Activated naive CD4-positive, alpha-beta T cell (primary cell): ENCODE results near the gene KDM7A.
"Not testable (repeated sequence)": the region's sequence is repeated elsewhere in the genome, so short reads cannot be mapped to it uniquely, and the experiment has no call there.

Experiments
- DNase-seq, 4 experiments: peaks; one replicate each; lab custom pipeline; 2025; lab: John Stamatoyannopoulos, UW

Gene KDM7A

DNA sequence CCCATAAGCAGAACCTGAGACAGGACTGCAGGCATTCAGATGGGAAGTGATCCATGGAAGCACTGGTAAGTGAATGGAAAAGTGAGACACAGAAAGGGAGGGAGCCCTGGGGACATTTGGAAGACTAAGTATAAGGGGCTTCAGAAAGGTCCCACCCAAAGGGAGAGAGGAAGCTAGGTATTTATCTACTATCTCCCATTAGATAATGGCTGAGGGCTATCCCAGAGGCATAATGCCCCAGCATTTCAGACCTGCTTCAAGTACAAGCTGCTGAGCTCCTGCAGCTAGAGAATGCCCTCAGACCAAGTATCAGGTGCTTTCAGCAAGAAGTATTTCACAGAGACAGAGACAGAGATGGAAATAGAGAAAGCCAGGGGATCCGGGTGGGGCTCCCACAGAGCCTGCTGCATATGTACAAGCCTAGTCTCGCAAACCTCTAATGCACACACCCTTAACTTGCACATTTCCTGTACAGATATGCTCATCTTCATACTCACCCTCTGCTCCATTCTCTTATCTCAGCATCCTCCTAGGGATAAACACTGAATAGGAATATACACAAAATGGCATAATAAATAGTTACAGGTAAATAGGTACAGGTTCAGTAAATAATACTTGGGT, 20.2 kb downstream of the KDM7A start:
- no peak for DNase-seq

DNA sequence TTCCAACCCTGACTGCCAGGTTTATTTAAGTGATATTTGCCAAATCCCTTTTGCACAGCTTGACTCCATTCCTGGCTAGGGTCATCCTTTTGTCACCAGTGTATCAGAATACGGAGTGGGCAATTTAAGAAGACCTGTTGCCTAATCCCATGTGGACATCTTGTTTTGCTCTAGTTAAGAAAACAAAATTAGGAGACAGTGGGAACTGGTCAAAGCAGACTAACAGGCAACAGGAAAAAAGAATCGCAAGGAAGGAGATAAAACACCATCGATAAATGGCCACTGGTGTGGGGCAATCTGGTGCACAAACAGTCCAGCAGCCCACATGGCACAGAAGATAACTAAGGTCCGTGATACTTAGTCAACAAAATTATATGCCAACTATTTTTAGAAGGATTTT, 21.4 kb downstream of the KDM7A start:
- DNase-seq = no peak

DNA sequence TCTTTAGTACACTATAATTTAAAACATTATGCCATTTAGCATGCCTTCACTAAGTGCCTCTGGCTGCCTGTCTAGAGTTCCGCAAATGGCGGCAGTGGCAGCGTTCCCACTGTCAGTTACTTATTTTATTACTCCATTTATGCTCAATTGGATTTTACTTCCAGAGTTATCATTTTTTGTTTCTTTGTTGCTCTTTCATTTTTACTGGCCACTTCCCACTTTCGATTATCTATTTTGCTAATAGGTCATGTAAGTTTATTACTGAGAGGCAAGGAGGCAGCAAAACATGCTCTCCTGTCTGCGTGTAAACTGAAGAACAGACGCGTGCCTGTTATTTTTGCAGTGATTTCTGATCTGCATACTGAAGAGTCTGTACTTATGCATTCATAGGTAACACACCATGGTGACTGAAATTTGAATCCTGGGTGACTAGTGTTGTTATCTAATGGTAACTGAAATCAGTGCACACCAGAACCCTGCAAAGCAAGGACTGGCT, 23.1 kb downstream of the KDM7A start:
- DNase-seq = no peak

DNA sequence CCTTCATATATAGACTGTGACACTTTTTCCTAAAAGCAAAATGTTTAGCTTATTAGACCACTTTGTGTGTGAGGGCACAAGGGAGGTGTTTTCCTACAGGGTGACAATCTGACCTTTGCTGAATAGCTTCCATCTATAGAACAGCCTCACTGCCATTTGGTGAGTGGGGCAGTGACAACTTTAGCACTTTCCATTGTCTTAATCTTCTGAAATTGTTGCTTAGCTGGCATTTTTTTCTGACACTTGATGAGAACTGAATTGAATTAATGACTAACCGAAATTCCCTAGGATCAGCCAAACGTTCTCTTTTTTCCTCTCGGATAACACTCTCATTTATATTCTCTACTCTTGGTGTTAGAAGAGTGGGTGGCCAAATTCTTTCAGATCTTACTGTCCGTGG, 30.2 kb downstream of the KDM7A start:
- no peak for DNase-seq

DNA sequence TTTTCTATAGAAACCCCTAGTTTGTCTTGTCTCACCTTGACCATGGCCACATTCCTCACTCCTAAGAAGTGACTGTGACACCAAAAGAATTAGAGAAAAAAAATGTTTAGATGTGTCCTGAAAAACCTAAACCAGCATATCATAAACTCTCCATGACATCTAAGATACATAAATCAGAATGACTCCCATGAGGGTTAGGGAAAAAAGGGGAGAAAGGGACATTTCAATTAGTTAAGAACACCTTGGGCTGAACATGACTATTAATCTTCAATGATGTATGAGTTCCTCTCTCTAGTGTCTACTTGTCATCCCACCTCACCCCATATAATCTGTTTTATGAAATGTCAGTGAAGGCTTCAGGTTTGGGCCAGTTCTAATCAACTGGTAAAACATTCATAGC, 31.1 kb downstream of the KDM7A start:
- DNase-seq = no peak

DNA sequence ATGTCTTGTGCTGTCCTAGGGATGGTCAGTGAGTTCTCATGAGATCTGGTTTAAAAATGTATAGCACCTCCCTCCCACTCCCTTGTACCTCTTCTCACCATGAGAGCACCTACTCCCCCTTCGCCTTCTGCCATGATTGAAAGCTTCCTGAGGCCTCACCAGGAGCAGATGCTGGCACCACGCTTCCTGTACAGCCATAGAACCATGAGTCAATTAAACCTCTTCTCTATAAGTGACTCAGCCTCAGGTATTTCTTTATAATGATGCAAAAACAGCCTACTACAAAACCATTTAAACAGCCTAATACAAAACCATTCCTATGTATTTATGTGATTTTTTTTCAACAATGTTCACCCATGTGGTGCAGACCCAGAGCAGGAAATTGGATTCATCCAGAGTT, 32.0 kb downstream of the KDM7A start:
- no peak for DNase-seq

DNA sequence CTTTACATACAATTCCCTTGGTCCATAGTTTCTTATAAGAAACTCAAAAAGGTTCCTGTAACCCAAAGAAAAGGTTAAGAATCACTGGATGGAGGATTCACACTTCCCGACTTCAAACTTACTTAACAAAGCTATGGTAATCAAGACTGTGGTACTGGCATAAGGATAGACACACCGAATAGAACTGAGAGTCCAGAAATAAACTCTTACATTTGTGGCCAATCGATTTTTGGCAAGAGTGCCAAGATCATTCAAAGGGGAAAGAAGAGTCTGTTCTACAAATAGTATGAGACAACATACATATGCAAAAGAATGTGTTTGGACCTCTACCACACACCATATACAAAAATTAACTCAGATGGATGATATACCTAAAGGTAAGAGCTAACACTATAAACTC, 32.8 kb downstream of the KDM7A start:
- DNase-seq = no peak

DNA sequence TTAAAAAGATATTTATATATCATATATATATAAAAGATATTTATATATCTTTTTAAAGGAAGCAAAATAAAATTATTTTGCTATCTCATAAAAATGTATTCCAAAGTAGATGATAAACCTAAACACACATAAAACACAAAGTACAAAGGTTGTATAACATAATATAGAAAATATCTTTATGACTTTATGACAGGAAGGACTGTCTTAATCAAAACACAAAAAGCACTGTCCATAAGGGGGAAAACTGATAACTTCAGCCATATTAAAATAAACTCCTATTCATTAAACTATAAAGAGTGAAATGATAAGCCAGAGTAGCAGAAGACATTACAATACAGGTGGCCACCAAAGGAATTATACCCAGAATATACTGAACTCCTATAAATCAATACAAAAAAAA, 34.8 kb downstream of the KDM7A start:
- no peak for DNase-seq

DNA sequence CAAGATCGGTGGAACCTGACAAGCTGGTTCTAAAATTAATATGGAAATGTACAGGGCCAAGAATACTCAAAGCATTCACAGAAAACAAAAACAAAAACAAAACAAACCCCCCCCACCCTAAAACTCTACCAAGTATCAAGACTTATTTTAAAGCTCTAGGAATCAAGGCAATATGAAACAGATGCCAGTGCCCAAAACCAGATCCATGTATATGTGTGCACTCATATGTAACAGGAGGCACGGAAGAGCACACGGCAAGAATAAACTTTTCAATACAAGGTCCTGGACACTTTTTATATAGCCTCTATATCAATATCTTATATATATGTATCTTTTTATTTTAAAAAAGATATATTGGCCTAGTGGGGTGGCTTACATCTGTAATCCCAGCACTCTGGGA, 35.5 kb downstream of the KDM7A start:
- no peak for DNase-seq

DNA sequence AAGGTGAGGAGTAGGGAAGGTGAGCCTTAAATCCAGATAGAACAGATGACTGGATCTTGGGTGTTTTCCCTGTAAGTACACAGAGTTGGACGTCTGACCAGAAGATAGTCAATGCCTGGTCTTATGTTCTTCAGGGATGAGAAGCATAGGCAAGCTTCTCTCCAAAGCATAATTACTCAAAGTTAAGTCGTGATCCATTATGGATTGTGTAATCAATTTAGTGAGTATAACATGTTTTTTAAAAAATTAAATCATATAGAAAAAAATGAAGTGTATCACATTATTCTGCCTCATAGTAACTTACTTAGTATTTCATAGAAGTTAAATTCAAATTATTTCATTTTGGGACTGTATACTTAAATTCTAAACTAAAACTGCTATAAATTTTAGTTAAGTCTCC, 39.7 kb downstream of the KDM7A start:
- DNase-seq = no peak

DNA sequence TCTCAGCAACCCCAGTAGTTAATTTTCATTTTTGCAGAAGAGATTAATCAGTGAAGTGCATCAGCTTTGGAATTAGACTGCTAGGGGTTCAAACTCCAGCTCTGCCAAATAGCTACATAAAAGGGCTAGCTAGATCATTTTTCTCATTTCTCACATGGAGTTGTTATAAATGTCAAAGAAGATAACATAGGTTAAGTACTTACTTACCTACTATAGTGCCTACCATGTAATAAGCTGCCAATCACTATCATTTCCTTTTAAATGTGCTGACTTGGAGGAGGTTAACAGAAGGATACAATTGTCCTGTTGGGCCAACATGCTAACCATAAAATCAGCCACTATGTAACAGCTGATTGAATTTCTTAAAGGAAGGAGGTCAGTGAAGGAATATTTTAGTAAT, 40.7 kb downstream of the KDM7A start:
- no peak for DNase-seq

DNA sequence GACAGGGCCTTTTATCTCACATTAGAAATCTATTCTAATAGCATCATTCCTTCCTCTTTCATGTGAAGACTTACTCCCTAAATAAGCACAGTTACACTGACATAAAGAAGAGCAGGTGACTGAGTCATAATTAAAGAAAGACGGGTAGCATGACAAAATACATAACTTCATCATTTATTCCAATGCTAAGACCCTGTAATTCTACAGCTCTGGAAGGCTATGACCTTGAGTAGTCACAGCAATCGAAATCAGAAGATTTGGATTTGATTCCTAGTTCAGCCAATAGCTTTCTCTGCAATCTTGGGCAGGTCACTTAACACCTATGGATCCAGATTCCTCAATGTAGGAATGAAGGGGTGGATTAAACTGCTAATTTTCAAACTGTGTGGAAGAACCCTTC, 42.7 kb downstream of the KDM7A start:
- no peak for DNase-seq

DNA sequence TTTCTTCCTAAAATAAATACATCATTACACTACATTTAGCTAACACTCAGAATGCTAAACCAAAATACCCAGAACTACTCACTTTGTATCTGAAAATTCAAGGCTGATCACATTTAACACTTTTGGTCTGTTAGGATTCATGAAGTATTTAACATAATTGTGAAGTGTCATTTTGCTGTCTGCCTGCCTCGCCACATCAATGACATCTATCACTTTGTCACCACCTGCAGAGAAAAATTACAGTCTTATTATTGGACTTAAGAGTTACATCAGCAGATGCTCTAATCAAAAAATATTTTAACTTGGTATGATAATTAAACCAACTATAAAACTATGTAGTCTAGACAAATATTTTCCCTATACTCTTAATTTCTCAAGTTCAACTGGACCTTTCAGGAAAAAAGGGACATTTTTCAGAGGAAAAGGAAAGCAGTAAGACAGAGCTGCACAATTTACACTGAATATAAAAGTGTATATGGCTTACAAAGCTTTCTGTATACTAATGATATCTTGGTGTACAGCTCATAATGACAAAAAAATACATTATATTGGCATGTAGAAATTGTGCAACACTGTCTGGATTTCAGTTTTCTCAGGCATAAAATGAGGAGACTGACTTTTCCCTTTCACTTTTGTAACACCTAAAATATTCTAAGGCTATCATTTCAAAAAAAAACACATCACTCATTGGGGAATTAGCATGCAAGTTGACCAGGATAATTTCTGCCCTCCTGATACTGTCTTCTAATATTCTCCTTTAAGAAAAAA, 49.2 kb downstream of the KDM7A start:
- no peak for DNase-seq

DNA sequence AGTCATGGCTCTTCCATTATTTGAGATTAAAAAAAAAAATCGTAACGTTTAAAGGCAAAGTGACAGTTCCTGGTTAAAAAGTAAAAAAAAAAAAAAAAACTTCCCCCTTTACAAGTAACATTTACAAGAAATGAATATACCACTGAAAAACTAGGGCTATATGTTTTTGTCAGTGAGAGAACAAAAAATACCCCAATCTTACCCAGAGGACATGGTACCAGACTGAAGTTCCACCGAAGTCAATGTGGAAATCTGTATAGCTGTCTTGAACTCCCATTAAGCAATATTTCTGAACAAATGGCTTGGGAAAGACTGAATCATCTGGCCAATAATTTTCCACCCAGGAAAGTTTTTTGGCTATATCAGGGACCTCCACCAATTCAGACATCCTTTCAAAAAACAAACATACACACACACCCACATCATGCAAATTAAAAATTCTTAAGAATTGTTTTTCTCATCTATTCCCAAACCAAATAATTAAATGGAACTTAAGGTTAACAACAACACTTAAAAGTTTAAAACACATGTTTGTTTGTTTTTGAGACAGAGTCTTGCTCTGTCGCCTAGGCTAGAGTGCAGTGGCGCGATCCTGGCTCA, 50.2 kb downstream of the KDM7A start:
- DNase-seq = no peak

DNA sequence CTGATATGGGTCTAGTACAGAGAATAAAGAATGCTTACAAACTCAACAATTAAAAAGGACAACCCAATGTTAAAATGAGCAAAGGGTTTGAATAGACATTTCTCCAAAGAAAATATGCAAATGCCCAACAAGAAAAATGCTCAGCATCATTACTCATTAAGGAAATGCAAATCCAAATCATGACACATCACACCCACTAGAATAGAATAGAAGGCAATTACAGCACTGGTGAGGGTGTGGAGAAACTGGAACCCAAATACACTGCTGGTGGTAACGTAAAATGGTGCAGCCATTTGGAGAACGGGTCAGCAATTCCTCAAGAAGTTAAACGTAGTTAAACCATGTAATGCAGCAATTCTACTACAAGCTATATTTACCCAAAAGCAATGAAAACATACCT, 53.8 kb downstream of the KDM7A start:
- no peak for DNase-seq

DNA sequence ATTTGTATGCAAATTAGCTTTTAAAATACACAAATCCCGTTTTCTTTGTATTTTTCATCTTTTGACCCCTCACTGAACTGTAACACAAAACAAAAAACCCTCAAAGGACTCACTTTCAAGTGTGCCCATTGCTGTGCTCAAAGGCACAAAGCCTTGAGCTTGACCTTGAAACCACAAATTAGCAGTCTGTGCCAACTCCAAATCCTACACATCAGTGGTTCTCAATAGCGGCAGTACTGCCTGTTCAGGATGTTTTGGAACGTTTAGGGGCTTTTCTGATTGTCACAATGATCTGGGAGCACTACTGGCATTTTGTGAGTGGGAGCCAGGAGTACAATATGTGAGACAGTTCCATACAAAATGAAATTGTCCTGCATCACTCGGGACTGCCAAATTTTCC, 55.5 kb downstream of the KDM7A start:
- DNase-seq = no peak

DNA sequence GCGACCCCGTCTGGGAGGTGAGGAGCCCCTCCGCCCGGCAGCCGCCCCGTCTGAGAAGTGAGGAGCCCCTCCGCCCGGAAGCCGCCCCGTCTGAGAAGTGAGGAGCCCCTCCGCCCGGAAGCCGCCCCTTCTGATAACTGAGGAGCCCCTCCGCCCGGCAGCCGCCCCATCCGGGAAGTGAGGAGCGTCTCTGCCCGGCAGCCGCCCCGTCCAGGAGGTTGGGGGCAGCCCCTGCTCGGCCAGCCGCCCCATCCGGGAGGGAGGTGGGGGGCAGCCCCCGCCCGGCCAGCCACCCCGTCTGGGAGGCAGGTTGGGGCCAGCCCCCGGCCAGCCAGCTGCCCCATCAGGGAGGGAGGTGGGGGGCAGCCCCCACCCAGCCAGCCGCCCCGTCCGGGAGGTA, 62.0 kb downstream of the KDM7A start:
- not testable (repeated sequence) for DNase-seq

DNA sequence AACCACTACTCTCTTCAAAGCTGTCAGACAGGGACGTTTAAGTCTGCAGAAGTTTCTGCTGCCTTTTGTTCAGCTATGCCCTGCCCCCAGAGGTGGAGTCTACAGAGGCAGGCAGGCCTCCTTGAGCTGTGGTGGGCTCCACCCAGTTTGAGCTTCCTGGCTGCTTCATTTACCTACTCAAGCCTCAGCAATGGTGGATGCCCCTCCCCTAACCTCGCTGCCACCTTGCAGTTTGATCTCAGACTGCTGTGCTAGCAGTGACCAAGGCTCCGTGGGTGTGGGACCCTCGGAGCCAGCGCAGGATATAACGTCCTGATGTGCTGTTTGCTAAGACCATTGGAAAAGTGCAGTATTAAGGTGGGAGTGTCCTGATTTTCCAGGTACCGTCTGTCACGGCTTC, 68.0 kb downstream of the KDM7A start:
- not testable (repeated sequence) for DNase-seq

DNA sequence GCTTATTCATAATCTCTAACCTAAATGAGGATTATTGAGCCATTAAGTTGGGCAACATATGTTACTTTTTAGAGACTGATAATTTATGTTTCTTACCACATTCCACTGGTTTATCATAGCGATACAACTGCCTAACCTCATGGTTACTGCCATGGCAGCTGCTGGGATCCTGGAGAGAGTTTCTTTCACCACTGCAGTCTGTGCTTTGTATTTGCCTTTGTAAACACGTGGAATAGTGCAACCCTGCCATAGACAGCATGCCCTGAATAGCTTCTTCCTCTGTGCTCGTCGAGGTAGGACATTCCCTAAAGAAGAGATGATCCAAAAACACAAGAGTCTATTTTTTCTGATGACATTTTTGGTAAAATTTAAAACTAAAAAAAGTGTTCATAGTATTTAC, 80.3 kb downstream of the KDM7A start:
- no peak for DNase-seq

DNA sequence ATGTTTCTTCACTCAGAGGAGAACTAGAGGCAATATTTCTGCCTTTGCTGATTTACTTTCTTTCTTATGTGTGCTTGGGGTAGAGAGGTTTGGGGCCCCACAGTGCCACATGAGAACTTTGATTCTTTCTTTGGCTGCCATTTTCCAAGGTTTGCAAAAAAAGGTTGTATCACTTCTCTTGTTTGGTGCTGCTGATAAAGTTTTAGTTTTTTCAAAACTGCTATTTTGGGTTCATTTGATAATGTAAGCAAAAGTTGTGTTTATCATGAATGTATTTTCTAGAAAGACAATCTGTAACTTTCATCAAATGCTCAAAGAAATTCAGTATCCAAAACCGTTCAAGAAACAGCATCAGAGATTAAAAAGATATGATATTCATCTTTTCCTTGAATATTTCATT, 83.4 kb downstream of the KDM7A start:
- DNase-seq = no peak

DNA sequence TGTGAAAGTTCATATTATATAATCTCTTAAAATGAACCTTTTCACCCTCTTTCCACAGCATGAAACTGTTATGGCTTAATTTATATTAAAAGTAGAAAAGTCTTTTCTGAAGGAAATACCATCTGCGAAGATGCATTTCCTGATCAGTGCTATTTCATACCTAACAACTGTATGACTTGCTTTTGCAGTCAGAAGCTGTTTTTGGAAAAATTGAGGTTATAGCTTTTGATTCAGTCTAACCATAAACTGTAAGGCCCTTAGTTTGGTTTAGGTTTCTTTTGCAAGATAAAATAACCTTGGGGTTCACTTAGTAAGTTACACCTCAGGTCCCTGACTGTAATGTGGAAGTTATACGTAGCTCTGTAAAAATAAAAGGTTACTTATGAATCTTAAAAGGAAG, 91.3 kb downstream of the KDM7A start:
- no peak for DNase-seq

DNA sequence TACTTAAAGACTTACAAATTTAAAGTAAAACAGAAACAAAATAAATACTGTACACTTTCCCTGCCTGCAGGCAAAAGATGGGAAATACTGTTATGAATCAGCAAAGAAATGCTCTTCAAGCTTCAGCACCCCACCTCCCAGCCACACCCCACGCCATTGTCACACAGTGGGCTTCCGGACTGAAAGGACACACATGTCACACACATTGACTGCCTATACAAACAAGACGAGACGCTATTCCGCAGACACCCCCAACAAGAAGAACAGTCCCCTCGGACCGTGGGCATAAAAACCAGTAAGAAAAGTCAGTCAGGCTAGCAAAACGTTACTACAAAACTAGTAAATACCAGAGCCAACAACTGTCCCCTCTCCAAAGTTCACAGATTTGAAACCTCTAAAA, 91.8 kb downstream of the KDM7A start:
- no peak for DNase-seq

DNA sequence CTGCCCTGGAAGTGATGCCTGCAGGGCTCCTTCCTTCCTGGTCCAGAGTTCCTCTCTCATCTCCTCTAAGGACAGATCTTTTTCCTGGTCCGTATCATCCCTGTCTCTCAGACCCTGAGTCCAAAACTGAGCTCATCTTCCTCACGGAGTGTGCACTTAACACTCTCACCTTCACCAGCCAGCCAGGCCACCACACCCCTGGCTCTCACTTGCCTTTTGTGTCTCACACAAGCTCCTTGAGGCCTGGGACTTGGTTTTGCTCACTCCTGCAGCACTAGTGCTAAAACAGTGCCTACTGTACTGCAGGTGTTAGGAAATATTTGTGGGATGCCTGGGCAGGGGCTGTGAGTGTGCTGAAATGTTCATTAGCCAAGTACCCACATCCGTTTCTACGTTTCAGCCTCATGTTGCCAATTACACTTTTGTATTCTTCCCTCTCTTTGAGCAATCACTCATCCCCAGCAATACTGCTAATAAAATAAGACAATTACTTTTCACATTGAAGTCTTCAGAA, 92.6 kb downstream of the KDM7A start:
- no peak for DNase-seq
